Smooth muscle cell (in vitro differentiated cells): Measurements from ENCODE around the gene JARID2. TPM values are rescaled to one million over a fixed set of nuclear protein-coding genes. Genes with fewer than 3 reads are reported as not detected.

ENCODE experiments used
- DNase-seq: peaks from one replicate; lab custom pipeline; 2025; ENCODE audit not compliant: unreplicated experiment; lab: John Stamatoyannopoulos, UW
- H2AFZ ChIP-seq: fragments of 200-600 bp; sonication (generic); 2 replicates; pipeline ENCODE4 v1.6.0; 2016; ENCODE audit warnings: antibody characterized with exemption, low read depth, mild to moderate bottlenecking
- H3F3A ChIP-seq: fragments of 200-600 bp; sonication (generic); 2 replicates; pipeline ENCODE4 v1.6.0; 2017; ENCODE audit warnings: antibody characterized with exemption, low read depth
- H3K27ac ChIP-seq: fragments of 200-600 bp; sonication (generic); 2 replicates; pipeline ENCODE4 v1.5.1; 2016; ENCODE audit warnings: low read depth, mild to moderate bottlenecking
- H3K27me3 ChIP-seq: fragments of 200-600 bp; sonication (generic); 2 replicates; pipeline ENCODE4 v1.6.1; 2016; ENCODE audit warnings: low read depth, mild to moderate bottlenecking
- H3K36me3 ChIP-seq: fragments of 200-600 bp; sonication (generic); 2 replicates; pipeline ENCODE4 v1.5.1; 2016; ENCODE audit warnings: low read depth
- H3K4me1 ChIP-seq: fragments of 200-600 bp; sonication (generic); 2 replicates; pipeline ENCODE4 v1.5.1; 2016; ENCODE audit warnings: low read depth
- H3K4me2 ChIP-seq: fragments of 200-600 bp; sonication (generic); 2 replicates; pipeline ENCODE4 v1.6.0; 2016; ENCODE audit warnings: mild to moderate bottlenecking
- H3K4me3 ChIP-seq: fragments of 200-600 bp; sonication (generic); 2 replicates; pipeline ENCODE4 v1.5.1; 2016; ENCODE audit warnings: mild to moderate bottlenecking
- H3K79me2 ChIP-seq: fragments of 200-600 bp; sonication (generic); 2 replicates; pipeline ENCODE4 v1.6.0; 2016; ENCODE audit warnings: low read depth, mild to moderate bottlenecking
- H3K9ac ChIP-seq: fragments of 200-600 bp; sonication (generic); 2 replicates; pipeline ENCODE4 v1.6.0; 2016; ENCODE audit warnings: low read depth
- H3K9me3 ChIP-seq: fragments of 200-600 bp; sonication (generic); replicated peaks from 2 replicates; pipeline ENCODE4 v1.5.1; 2016; ENCODE audit warnings: low read depth
- H4K20me1 ChIP-seq: fragments of 200-600 bp; sonication (generic); 2 replicates; pipeline ENCODE4 v1.6.0; 2016; ENCODE audit warnings: low read depth
- WGBS: methylation state at CpG from one replicate; pipeline ENCODE4 v1.1.7; 2016; ENCODE audit warnings: low lambda C conversion rate; 5-methylcytosine and 5-hydroxymethylcytosine counted together
- polyA plus RNA-seq: library from polyadenylated mRNA; unstranded; fragments of >200 nt; fragmentation: Nextera tagmentation; extraction: Ambion mirVana; gene quantifications from 2 replicates; pipeline ENCODE4 v1.2.1, GENCODE V29; 2016
- small RNA-seq: library from RNA; depleted of rRNA; stranded (forward); fragments of <200 nt; gene quantifications from one replicate; pipeline ENCODE3, GENCODE V24; 2014
- total RNA-seq: library from RNA; depleted of rRNA; stranded (reverse); fragments of >200 nt; gene quantifications from 2 replicates; pipeline ENCODE4 v1.2.3, GENCODE V29; 2014
- TF ChIP-seq, protein P1 (sequence below): fragments of 200-600 bp; sonication (generic); IDR thresholded peaks from 2 replicates; pipeline ENCODE4 v1.5.1; 2017; ENCODE audit warnings: borderline replicate concordance, mild to moderate bottlenecking, antibody characterized with exemption; ENCODE audit not compliant: insufficient read depth, poor library complexity, severe bottlenecking

The JARID2 gene
- total and polyA plus RNA-seq, 2 experiments from 2014 or later = 5.2 to 10.2 TPM

DNA sequence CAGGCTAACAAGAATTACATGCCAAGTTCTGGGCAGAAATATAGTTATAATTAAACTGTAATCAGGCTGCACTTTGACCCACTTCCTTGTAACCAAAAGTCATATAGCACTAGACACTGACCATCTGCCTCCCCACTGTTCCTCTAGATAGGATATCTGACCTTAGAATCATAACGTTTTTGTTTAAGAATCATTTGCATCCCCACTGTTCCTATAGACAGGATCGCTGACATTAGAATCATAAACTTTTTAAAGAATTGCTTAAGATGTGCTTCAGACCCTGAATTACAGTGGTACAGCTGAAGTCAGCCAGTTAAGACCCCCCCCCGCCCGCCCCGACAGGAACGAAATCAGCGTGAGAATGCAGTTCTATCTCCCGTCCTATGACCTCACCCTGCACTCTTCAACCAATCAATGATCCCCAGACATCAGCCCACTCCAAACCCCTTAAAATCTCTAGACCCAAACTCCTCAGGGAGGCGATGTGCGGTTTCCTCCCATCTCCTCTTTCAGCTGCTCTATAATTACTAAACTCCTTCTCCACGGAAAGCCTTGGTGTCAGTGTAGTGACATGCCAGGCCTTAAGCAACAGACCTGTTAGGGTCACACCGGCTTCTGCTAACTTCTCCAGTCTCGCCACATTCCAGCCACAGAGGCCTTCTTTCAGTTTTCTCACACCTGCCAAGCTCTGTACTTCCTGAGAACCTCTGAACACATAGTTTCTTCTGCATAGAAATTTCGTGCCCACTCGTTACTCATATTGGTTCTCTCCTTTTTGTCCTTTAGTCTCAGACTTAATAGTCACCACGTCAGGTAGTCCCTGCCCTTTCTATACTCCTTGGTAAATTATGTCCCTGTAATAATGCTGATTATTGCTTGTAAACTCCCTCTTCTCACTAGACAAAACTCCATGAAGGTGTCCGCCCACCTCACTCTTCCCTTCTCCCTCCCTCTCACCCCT, 323.4 kb downstream of the JARID2 start:
- H3K4me1 ChIP-seq = peaks cover 4% of the 10 kb centered on the region
- no peaks in the 10 kb centered on the region for H3F3A ChIP-seq
- TF ChIP-seq, protein P1, sequence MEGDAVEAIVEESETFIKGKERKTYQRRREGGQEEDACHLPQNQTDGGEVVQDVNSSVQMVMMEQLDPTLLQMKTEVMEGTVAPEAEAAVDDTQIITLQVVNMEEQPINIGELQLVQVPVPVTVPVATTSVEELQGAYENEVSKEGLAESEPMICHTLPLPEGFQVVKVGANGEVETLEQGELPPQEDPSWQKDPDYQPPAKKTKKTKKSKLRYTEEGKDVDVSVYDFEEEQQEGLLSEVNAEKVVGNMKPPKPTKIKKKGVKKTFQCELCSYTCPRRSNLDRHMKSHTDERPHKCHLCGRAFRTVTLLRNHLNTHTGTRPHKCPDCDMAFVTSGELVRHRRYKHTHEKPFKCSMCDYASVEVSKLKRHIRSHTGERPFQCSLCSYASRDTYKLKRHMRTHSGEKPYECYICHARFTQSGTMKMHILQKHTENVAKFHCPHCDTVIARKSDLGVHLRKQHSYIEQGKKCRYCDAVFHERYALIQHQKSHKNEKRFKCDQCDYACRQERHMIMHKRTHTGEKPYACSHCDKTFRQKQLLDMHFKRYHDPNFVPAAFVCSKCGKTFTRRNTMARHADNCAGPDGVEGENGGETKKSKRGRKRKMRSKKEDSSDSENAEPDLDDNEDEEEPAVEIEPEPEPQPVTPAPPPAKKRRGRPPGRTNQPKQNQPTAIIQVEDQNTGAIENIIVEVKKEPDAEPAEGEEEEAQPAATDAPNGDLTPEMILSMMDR = no peak
- no peak overlapping the region for H2AFZ ChIP-seq
- H3K9me3 ChIP-seq = no peaks in the 10 kb centered on the region
- 65% methylated on average over 17 of the region's 17 CpGs for WGBS
- H3K79me2 ChIP-seq = no peaks in the 10 kb centered on the region
- no peaks in the 10 kb centered on the region for H3K27me3 ChIP-seq
- no peaks in the 10 kb centered on the region for H4K20me1 ChIP-seq
- no peaks in the 10 kb centered on the region for H3K36me3 ChIP-seq
- H3K9ac ChIP-seq = no peak overlapping the region
- no peak overlapping the region for H3K4me2 ChIP-seq
- DNase-seq = no peak
- H3K27ac ChIP-seq = no peak overlapping the region
- no peak overlapping the region for H3K4me3 ChIP-seq

- Histone ChIP-seq H2AFZ (no peak overlapping the region), H3K9me3 (no peaks in the 10 kb centered on the region), H4K20me1 (no peaks in the 10 kb centered on the region), H3K4me3 (no peak overlapping the region), H3F3A (no peaks in the 10 kb centered on the region), H3K36me3 (no peaks in the 10 kb centered on the region), H3K27ac (no peak overlapping the region), H3K27me3 (no peaks in the 10 kb centered on the region), H3K4me1 (peaks cover 4% of the 10 kb centered on the region), H3K9ac (no peak overlapping the region), H3K4me2 (no peak overlapping the region), H3K79me2 (no peaks in the 10 kb centered on the region)
- DNase-seq = no peak
- TF ChIP-seq, protein P1 = no peak
- WGBS = 92% methylated on average over 2 of the region's 2 CpGs
Measured at GRCh38 chr6:15570171-15570570, 324.3 kb downstream of the JARID2 start.

Small RNA genes lying within 50 kb of the gene (small RNA-seq; reads per million reads assigned to genes)
- gene RF00001 (not detected), gene RNU6-522P (not detected), gene RNU6-645P (not detected)
